Stimulated activated CD4-positive, alpha-beta T cell treated with anti-CD3 and anti-CD28 coated beads, TNF-alpha, amount 100 ng/mL, for 1 hour (primary cell): ENCODE results near the gene PLVAP.

Experiments
- DNase-seq, 3 donors: peaks; one replicate each; pipeline ENCODE4 v3.0.0-alpha.2; 2020; ENCODE audit warnings: low read depth in 3 of 3, low spot score in 1 of 3

The PLVAP gene, protein sequence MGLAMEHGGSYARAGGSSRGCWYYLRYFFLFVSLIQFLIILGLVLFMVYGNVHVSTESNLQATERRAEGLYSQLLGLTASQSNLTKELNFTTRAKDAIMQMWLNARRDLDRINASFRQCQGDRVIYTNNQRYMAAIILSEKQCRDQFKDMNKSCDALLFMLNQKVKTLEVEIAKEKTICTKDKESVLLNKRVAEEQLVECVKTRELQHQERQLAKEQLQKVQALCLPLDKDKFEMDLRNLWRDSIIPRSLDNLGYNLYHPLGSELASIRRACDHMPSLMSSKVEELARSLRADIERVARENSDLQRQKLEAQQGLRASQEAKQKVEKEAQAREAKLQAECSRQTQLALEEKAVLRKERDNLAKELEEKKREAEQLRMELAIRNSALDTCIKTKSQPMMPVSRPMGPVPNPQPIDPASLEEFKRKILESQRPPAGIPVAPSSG

DNA sequence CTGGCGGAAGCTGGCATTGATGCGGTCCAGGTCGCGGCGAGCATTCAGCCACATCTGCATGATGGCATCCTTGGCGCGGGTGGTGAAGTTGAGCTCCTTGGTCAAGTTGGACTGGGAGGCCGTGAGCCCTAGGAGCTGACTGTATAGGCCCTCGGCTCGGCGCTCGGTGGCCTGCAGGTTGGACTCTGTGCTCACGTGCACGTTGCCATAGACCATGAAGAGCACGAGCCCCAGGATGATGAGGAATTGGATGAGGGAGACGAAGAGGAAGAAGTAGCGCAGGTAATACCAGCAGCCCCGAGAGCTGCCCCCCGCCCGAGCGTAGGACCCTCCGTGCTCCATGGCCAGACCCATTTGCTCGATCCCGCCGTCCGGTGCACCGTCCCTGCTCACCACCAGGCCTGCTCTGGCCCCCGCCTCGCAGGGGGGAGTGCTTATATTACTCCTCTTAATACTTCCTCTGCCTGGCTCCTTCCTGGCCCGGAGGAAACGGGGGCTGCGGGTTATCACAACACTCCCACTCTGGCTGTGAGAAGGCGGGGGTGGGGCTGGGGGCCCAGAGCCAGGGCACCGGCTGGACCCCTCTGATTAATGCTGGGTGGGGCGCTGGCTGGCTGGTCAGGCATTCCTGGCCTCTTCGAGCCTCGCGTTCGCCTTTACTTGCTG, at the start of gene PLVAP:
TSS of gene PLVAP (minus strand) at position 408 of the 666 bp plus-strand sequence. CDS start at position 354, 54 bp downstream.
- DNase-seq: no peak

DNA sequence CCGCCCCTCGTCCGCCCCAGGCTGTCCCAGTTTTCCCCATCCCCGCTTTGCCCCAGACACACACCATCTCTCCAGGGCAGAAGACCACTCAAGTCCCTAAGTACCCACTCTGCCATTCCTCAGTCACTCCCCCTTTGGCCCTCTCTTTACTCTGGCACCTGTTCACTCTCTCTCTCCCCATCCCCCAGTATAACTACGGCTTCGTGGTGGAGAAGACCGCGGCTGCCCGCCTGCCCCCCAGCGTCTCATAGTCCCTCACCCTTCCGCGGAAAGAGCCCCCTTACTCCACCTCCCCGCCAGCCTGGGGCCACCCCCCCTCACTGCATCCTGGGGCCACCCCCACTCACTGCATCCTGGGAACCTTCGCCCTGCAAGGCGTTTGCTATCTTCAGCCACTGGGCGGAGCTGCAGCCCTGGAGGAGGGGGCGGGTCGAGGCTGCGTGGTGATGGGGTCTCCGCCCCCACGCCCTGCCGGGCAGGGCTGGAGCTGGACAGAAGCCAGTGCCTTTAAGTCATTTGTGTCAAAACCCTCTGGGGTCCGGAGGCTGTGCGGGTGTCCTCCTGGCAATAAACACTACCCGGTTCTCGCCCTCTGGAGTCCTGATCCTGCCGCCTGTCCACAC, 47.7 kb upstream of the PLVAP start:
- no peak for DNase-seq

DNA sequence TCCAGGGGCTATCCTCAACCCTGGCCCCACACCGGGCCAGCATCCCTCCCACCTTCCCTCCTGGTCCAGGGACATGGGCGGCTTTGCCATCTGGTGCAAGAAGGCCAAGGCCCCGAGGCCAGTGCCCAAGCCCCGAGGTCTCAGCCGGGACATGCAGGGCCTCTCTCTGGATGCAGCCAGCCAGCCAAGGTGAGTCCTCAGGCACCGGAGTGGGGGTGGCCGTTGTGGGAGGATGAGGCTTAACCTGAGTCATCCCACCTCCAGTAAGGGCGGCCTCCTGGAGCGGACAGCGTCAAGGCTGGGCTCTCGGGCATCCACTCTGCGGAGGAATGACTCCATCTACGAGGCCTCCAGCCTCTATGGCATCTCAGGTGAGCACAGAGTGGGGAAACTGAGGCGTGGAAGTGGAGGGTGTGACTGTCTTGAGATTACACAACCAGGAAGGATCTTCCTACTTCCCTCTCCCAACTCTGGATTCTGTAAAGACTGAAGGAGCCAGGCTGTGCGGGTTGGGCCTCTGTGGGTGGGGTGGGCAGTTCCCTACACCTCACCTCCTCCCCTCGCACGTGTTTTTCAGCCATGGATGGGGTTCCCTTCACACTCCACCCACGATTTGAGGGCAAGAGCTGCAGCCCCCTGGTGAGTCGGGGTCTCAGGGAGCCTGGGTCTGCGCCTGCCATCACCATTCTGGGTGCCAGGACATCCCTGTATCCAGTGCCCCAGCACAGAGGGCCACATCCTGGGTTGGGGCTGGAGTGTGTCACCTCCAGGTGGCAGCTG, 46.5 kb upstream of the PLVAP start:
- DNase-seq: no peak

DNA sequence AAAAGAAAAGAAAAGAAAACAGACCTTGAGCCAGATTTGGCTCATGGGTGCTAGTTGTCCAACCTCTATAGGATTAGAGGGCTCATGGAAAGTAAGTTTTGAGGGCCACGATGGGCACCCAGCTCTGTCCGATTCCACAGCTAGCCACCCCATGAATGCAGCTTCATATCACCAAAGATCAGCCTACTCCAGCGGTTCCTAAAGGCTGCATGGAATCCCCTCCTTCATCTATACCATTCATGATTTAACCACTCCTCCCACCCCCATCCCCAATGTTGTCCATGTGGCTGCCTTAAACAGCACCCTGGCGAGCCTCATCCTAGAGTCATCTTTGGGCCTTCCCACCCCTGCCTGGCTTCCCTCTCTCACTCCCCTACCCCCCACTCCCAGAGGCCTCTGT, 44.8 kb upstream of the PLVAP start:
- no peak for DNase-seq

DNA sequence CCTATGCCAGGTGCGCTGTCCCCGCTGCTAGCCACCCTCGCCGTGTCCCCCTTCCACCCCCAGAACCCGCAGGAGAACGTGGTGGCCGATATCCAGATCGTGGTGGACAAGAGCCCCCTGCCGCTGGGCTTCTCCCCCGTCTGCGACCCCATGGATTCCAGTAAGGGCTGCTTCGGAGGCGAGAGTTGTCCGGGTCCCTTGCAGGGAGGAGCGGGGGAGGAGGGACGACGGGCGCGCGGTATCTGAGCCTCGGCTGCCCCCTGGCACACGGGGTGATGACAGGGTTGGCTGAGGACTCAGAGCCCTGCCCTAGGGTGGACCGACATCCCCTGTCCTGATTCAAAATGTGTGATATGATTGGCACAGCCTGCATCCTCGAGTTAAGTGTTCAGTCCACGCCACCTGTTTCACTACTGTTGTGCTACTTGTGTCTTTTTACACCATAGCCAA, 43.4 kb upstream of the PLVAP start:
- DNase-seq: no peak

DNA sequence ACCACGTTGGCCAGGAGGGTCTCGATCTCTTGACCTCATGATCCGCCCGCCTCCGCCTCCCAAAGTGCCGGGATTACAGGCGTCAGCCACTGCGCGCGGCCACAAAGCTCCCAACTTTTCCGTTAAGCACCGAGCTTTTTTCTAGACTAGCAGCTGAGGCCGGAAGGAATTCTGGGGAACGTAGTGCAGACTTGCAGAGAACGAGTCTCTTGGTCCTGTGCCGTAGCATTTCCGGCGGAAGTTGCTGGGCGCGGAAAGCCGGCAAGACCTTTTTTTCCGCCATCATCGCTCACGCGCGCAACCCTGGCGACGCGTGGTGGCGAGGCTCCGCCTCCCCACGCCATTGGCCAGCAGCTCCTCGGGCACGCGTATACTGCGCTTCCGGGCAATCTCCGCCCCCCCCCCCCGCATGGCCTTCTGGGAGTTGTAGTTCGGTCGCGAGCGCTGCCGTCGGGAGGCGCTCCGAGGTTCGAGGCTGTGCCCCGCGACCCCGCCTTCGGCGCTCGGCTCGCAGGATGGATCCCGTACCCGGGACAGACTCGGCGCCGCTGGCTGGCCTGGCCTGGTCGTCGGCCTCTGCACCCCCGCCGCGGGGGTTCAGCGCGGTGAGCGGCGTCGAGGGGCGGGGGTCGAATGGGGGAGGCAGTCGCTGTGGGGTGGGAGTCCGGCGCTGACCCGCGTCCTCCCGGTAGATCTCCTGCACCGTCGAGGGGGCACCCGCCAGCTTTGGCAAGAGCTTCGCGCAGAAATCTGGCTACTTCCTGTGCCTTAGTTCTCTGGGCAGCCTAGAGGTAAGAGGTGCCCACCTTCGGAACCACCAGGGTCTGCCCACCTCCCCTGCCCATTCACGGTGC, 42.7 kb upstream of the PLVAP start, which contains the start of gene MVB12A:
TSS of gene MVB12A (plus strand) at position 427 of the 854 bp plus-strand sequence. CDS start at position 516, 89 bp downstream.
- DNase-seq: peak; percentile 86 to 92 (median 88)

DNA sequence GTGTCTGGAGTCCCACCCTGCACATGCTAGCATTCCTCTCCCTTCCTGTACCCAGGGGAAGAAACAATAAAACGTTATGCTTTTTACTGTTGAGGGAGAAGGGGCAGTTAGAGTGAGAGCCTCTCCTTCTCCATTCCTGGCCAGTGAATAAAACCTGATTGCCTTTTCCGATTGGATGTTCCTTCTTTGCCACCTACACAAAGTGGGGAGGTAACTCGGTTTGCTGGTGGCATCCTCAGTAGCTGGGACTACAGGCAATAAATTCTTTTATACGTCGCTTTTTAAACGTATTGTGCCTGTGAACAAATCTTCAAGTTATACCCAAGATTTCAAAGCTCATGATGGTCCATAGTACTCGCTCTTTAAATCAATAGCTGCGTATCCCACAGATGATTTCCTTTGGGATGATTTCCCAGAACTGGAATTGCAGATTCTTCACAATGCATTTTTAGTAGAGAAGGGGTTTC, 42.0 kb upstream of the PLVAP start:
- no peak for DNase-seq

DNA sequence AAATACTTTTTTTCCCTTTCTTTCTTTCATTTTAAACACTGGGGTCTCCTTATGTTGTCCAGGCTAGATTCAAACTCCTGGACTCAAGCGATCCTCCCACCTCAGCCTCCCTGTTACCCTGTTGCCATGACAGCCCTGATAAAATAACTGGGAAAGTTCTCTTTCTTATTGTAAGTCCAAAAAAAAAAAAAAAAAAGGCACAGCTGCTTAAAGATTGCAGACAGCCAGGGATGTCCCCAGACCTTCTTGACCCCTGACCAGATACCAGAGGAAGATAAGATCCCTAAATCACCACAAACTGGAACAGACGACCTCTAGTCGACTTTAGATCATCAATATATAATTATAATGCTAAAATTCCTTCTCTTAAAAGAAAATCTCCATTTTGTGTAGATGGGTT, 41.6 kb upstream of the PLVAP start:
- no peak for DNase-seq

DNA sequence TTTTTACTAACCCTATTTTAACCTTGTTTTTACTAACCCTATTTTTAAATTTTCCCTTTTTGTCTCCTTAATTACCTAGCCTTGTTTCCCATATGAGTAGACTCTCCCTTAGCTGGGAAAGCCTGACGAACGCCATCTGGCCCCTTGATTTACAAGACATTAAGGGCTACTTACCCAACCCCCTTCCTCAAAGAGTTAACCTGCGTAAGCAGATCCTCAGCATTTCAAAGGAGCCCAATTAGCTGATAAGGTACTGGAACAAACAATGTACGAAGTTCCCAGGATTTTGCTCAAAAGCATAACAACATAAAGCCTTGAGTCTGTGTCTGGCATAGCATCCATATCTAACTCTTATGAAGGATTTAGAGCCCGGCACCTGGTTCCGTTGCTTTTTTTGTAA, 38.0 kb upstream of the PLVAP start:
- DNase-seq: no peak

DNA sequence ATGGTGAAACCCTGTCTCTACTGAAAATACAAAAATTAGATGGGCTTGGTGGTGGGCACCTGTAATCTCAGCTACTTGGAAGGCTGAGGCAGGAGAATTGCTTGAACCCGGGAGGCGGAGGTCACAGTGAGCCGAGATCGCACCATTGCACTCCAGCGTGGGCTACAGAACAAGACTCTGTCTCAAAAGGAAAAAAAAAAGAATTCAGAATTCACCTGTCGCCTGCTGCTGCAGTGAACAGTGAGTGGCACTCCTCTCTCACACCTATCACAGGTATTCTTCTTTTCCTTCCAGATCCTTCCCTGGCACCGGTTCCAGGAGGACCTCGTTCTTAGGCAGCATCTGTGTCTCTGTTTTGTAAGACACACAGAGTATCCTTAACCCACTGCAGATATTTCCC, 37.0 kb upstream of the PLVAP start:
- no peak for DNase-seq

DNA sequence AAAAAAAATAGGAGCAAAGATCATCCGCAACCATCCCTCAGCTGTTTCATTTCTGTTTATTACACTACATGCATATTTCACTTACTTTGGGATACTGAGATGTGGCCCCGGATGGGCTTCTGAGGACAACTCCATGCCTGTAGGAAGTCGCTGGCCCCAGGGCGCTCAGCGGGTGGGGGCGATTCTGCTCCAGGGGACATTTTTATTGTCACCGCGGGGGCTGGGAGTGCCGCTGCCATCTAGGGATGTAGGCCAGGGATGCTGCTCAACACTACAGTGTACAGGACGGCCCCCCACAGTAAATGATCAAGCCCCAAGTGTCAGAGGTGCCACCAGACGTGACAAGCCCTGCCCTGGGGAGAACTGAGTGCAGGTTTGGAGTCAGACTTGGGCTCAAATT, 34.7 kb upstream of the PLVAP start:
- no peak for DNase-seq

DNA sequence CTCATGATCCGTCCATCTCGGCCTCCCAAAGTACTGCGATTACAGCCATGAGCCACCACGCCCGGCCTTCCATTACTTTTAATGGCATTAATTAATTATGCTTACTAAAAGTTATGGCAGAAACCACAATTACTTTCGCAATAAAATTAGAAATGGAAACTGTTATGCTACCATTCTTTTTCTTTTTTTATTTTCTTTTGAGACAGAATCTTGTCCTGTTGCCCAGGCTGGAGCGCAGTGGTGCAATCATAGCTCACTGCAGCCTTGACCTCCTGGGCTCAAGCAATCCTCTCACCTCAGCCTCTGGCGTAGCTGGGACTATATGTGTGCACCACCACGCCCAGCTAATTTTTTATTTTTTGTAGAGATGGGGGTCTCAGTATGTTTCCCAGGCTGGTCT, 32.8 kb upstream of the PLVAP start:
- DNase-seq: no peak

DNA sequence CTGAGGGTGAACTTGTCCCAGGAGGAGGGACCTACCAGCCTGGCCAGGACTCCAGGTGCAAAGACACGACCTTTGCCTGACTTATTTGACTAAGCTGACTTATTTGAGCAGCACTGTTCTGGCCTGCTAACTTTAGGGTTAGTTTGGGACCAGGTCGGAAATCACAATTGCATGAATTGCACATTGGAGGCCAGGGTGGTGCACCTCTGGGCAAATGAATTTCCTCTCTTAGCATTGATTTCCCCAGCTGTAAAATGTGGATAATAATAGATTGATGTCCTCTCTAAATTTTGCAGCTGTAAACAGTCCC, 29.7 kb upstream of the PLVAP start:
- DNase-seq: no peak

DNA sequence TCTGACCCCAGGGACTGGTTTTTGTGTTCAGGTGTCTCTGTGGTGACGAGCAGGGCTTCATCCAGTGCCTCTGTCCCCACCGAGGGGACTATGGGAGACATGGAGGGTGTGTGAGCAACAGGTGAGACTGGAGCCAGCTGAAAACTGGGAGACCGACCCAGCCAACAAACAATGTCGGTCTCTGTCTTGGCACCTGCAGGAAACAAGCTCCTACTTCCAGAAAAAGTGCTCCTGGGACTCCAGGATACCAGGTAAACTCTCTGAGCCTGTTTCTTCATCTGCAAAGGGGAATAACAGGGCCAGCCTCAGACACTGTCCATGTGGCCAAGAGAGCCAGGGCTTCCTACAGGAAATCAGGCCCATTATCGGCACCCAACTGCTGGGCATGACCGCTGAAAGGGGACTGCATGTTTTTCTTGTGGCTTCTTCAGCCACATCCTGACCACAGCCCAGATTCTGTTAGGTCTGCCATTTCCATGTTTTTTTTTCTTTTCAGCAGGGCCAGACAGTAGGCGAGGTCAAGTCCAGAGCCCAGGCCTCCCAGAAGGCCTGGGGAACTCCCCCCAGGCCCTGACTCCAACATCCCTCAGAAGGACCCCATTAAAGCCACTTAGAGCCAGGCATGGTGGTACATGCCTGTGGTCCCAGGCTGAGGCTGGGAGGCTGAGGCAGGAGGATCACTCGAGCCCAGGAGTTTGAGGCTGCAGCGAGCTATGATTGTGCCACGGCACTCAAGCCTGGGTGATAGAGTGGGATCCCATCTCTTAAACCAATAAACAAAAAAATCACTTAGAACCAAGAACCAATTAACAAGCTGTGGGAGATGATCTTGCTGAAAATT, 29.1 kb upstream of the PLVAP start:
- no peak for DNase-seq

DNA sequence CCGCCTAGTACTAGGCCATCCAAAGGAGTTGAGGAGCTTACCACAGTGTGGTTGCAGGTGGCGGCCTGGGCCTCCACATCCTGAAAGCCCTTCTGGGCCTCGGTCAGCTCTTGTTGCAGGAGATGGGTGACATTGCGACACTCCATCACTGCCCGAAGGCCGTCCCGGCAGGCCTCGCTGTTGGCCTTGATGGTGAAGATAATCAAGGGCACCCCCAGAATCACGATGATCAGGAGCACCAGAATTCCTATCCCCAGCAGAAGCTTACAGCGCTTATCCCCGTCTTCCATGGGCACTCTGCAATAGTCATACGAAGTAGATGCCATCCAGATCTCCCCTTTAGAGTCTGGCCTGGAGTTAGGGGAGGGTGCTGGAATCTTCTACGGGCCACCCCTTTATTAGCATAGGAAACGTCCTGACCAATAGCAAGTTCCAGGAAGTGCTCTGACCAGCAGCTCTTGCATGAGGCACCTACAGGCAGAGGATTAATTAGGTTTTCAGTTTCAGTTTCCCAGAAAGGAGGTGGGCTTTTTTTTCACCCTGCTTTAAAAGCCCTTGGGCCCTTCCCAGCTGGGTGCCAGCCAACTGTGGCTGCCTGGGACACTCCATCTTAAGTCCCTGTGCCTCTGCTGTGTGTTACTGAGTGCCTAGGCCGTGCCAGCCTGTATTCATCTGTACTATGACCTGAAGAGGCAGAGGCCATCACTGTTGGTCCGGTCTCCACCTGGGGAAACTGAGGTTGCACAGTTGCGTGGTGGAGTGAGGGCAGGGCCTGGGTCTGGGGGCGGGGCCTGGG, 28.3 kb upstream of the PLVAP start, which contains the start of gene BST2:
TSS of gene BST2 (minus strand) at position 381 of the 796 bp plus-strand sequence. CDS start at position 326, 55 bp downstream.
- DNase-seq: no peak

DNA sequence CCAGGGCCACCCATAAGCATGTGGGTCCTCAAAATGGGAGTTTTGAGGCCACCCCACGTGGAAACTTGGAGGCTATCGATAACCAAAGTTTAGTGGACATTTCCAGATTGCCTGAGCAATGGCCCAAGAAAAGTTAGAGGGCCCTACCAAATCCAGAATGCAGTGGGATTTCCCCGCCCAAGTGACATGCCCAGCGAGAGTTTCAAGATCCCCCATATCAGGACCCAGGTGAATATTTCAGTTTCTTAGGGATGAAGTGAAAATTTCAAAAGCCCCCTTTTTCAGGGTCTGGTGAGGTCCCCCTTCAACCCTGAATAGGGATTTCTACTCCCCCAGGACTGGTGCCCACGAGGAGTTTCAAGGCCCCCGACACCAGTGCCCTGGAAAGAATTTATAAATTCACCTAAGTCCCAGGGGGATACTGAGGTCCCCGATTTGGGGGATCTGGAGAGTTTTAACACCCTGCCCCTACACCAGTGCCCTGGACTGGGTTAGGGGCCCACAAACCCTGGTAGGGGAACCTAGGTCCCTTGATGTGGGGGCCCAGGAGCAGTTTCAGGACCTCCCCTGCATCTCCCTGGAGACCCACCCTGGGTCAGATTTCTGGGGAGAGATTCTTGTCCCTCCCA, 27.6 kb upstream of the PLVAP start:
- no peak for DNase-seq

DNA sequence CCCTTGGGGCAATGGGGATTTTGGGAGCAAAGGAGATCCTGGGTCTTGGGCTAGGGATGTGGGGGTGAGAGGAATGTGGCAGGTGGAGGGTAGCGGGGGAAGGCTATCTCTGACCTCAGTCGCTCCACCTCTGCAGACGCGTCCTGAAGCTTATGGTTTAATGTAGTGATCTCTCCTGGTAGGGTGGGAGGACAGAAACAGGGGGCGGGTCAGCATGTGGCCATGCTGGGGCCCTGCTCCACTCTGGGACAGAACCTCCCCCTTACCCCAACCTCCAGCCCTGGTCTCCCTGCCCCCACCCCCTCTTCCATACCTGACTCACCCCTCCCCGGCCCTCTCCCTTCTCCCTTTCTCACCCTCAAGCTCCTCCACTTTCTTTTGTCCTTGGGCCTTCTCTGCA, 26.9 kb upstream of the PLVAP start:
- no peak for DNase-seq
